GM19035 (cell line): ENCODE measurements around the gene CCDC141.
A peak's percentile ranks its signal among the peaks of the same experiment; 100 is the strongest.

ENCODE experiments used
- ATAC-seq: cut with Tn5 transposase; IDR thresholded peaks from one replicate; pipeline ENCODE4 v1.9.1; 2021; ENCODE audit not compliant: unreplicated experiment

The CCDC141 gene

DNA sequence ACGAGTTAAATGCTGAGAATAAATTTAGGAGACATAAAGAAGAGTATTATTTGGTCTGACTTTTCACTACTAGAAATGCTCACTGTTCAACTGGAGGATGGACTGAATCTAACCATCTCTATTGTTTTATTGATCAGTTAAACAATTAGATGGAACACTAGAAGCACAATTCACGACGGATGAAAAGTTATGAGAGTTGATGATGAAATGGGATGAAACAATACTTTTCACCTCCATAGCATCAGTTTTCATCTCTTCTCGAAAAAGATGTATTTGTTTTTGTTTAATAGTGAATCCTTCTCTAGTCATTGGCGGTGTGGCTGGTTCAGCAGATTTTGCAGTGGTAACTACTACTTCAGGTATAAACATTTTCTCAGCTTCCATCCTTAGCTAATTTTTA lies 262.0 kb downstream of the CCDC141 start:
- ATAC-seq: no peak

DNA sequence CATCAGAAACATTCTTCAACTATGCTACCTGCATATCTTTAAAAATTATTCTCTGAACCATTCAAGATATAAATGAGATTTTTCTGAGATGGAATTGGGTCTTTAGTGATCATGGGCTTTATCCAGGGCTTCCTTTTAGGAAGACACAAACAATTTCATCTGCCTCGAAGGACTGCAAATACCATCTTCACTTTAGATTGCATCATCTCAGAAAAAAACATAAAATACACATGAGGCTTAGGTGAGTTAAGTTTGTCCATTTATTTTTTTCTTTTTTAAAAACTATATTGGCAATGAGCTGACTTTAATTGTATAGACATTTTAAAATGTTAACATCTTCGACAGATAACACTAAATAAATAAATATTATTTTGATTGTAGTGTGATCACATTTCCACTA lies 262.8 kb downstream of the CCDC141 start:
- no peak for ATAC-seq

DNA sequence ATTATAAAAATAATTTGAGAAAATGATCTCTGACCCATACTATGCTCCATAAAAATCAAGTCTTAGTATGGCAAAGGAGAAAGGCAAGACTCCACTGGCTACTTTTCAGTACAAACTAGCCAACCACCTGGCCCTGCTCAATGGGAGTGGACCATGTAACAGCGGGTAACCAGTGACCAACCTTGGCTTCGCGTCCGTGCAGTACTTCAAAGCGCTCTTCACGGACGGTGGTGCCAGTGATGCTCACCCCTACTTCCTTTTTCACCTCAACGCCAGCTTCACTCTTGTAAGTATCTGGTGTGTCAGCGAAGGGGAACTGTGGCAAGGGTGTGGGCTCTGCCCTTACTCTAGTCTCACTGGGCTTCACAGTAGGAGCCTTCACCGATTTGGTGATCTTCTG lies 266.0 kb downstream of the CCDC141 start:
- no peak for ATAC-seq

DNA sequence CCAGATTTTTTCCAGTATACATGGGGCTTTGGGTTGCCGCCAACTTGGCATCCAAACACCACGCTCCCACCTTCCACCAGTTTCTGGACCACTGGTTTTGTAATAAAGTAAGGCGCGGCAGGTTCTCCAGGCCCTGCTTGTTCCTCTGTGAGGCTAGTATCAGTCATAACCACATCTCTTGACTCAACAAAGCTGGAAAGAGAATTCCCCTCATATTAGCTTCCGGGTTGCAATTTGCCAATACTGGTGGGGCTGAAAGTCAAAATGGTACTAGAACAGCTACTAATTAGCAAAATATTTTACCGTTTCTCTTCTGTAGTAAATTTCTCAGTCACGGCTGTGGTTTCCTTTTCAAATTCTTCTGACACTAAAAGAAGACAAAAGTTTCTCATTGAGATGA lies 267.7 kb downstream of the CCDC141 start:
- peak; percentile 57 for ATAC-seq
